T-cell (primary cell): ENCODE results near the gene ARFGAP2. TPM values are rescaled to one million over a fixed set of nuclear protein-coding genes. Genes with fewer than 3 reads are reported as not detected.

Source experiments
- ATAC-seq, 4 experiments: fragments of 200-7000 bp in 3 of 4; fragments of 150-1000 bp in 1 of 4; cut with Tn5 transposase; replicated peaks in 1 of 4; 1 replicate in 3 of 4; 2 replicates in 1 of 4; pipeline ENCODE4 v1.10.0; 2021; ENCODE audit warnings: moderate library complexity in 3 of 4, mild to moderate bottlenecking in 2 of 4, moderate number of reproducible peaks in 1 of 4
- CTCF ChIA-PET, 2 donors: fragments of 300-600 bp; sonication (Branson Sonifier 250); formaldehyde crosslinking; loops; one replicate each; lab custom pipeline; 2022; ENCODE audit warnings: antibody characterized with exemption in 2 of 2; lab: Charles Lee
- POLR2A ChIA-PET, 2 donors: fragments of 300-600 bp; sonication (Branson Sonifier 250); formaldehyde crosslinking; loops; one replicate each; lab custom pipeline; 2022; ENCODE audit warnings: antibody characterized with exemption in 2 of 2; lab: Charles Lee
- DNase-seq, 35 experiments: peaks; one replicate each; pipeline versions ENCODE4 v3.0.0 to v3.0.0-alpha.2; 2013 to 2023
- H3K27ac ChIP-seq: one replicate; pipeline ENCODE4 v1.5.1; 2013; ENCODE audit warnings: low read length
- H3K27me3 ChIP-seq, 2 experiments: replicated peaks in 1 of 2; 1 replicate in 1 of 2; 2 replicates in 1 of 2; pipeline versions ENCODE4 v1.6.1 to v1.7.0; 2013; ENCODE audit warnings: low read length in 1 of 2, mixed read lengths in 1 of 2; ENCODE audit not compliant: control insufficient read depth in 2 of 2, insufficient read depth in 2 of 2; ENCODE audit errors: extremely low read depth in 1 of 2
- H3K36me3 ChIP-seq, 2 donors: 1 replicate in 1 of 2; 2 replicates in 1 of 2; pipeline versions ENCODE4 v1.6.1 to v1.7.0; 2013; ENCODE audit warnings: low read length in 1 of 2; ENCODE audit not compliant: control insufficient read depth in 2 of 2, insufficient read depth in 1 of 2; ENCODE audit errors: extremely low read depth in 1 of 2
- H3K4me1 ChIP-seq, 2 experiments: 1 replicate in 1 of 2; 2 replicates in 1 of 2; pipeline versions ENCODE4 v1.6.1 to v1.7.0; 2013; ENCODE audit warnings: low read length in 2 of 2, mixed read lengths in 1 of 2; ENCODE audit not compliant: insufficient read depth in 2 of 2, control insufficient read depth in 1 of 2; ENCODE audit errors: extremely low read depth in 1 of 2
- H3K4me3 ChIP-seq, 2 donors: 1 replicate in 1 of 2; 2 replicates in 1 of 2; pipeline versions ENCODE4 v1.5.1 to v1.7.0; 2013; ENCODE audit warnings: mild to moderate bottlenecking in 2 of 2, low read length in 1 of 2, moderate library complexity in 1 of 2; ENCODE audit not compliant: control insufficient read depth in 1 of 2; ENCODE audit errors: extremely low read depth in 1 of 2
- H3K9me3 ChIP-seq: 2 replicates; pipeline ENCODE4 v1.7.0; 2013
- H3K27ac Mint-ChIP-seq, 2 donors: one replicate each; pipeline ENCODE4 v1.8.0; 2020 to 2021; ENCODE audit warnings: mild to moderate bottlenecking in 2 of 2, mixed read lengths in 2 of 2
- H3K27me3 Mint-ChIP-seq, 2 donors: one replicate each; pipeline ENCODE4 v1.8.0; 2021 to 2022; ENCODE audit warnings: mixed read lengths in 2 of 2
- H3K36me3 Mint-ChIP-seq: one replicate; pipeline ENCODE4 v1.8.0; 2021; ENCODE audit warnings: mixed read lengths
- H3K4me1 Mint-ChIP-seq, 3 donors: one replicate each; pipeline ENCODE4 v1.8.0; 2020 to 2022; ENCODE audit warnings: mixed read lengths in 3 of 3, mild to moderate bottlenecking in 1 of 3
- H3K4me3 Mint-ChIP-seq, 3 donors: one replicate each; pipeline ENCODE4 v1.8.0; 2020 to 2022; ENCODE audit warnings: mild to moderate bottlenecking in 3 of 3, mixed read lengths in 3 of 3, moderate library complexity in 3 of 3
- H3K9me3 Mint-ChIP-seq, 3 donors: one replicate each; pipeline ENCODE4 v1.8.0; 2020 to 2022; ENCODE audit warnings: mixed read lengths in 3 of 3
- WGBS: methylation state at CpG from one replicate; pipeline ENCODE4 v1.1.5; 2013; ENCODE audit warnings: missing lambda C conversion rate; ENCODE audit not compliant: insufficient coverage; 5-methylcytosine and 5-hydroxymethylcytosine counted together
- total RNA-seq, 35 experiments: library from RNA in 6 of 35; stranded (reverse) in 6 of 35; fragments of 120-200 nt in 1 of 35; gene quantifications; one replicate each; pipeline versions ENCODE4 v1.2.1 to v1.2.4 and lab custom pipeline; 2013 to 2026

The ARFGAP2 gene
- total RNA-seq, 5 donors from 2014 or later (not counting 1 experiment from before 2014, with no cell fraction given): 145 to 188 (median 160) TPM

DNA sequence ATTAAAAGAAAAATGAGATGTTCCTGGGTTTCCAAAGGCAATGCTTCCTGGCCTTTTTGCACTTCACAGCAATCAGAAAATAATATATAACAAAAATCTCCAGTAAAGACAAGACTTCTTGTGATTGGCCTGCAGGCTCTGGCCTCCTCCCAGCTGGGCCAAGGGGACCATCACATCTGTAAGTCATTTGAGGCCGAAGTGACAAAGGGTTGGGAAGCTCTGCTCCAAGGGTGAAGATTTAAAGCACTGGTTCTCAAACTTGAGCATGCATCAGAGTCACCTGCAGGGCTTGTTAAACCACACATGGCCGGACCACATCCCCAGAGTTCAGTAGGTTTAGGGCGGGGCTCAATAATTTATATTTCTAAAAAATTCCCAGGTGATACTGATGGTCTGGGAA, 32.1 kb downstream of the ARFGAP2 start:
- no peak overlapping the region for H3K27ac Mint-ChIP-seq

DNA sequence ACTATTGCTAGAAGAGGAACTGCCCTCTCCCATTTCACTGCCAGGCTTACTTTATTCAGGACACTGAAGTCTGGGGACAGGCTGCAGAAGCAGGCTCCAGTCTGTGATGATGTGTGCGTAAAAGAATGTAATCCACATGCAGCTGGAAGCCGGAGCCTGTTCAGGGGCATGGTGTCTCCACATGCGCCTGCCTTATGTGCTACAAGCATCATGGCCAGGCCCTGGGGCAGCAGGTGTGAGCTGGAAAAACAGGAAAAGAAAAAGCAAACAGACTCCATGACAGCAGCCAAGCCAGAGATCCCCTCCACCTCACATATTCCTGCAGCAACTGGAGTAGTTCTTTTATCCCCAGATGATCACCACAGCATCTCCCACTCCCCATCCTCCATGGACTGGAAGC, 33.4 kb downstream of the ARFGAP2 start:
- H3K27ac Mint-ChIP-seq: no peak overlapping the region
- no peaks in the 10 kb centered on the region for H3K27me3 ChIP-seq
- ATAC-seq (no peak), DNase-seq (no peak)
- no peak overlapping the region for H3K4me3 Mint-ChIP-seq
- H3K4me1 Mint-ChIP-seq: peaks cover 0 to 2% (median 0%) of the 10 kb centered on the region in 3 donors
- H3K36me3 Mint-ChIP-seq: peaks cover 18% of the 10 kb centered on the region
- no peaks in the 10 kb centered on the region for H3K27me3 Mint-ChIP-seq
- no peaks in the 10 kb centered on the region for H3K36me3 ChIP-seq
- ChIA-PET CTCF (no interaction called here), POLR2A (no interaction called here)
- no peaks in the 10 kb centered on the region for H3K4me1 ChIP-seq
- no peaks in the 10 kb centered on the region for H3K9me3 Mint-ChIP-seq
- 94% methylated on average over 3 of the region's 3 CpGs for WGBS
- H3K9me3 ChIP-seq: no peaks in the 10 kb centered on the region
- H3K27ac ChIP-seq: no peak overlapping the region
- H3K4me3 ChIP-seq: no peak overlapping the region

More for the DNA sequence above, 32.1 kb downstream of the ARFGAP2 start:
- Mint-ChIP-seq H3K9me3 (no peaks in the 10 kb centered on the region), H3K4me3 (no peak overlapping the region), H3K27me3 (no peaks in the 10 kb centered on the region), H3K4me1 (no peaks in the 10 kb centered on the region), H3K36me3 (peaks cover 17% of the 10 kb centered on the region)
- CTCF ChIA-PET: no interaction called here
- Histone ChIP-seq H3K4me1 (no peaks in the 10 kb centered on the region), H3K9me3 (no peaks in the 10 kb centered on the region), H3K36me3 (no peaks in the 10 kb centered on the region), H3K27ac (no peak overlapping the region), H3K27me3 (no peaks in the 10 kb centered on the region), H3K4me3 (no peak overlapping the region)
- ATAC-seq (no peak), DNase-seq (no peak)
- WGBS: 86% methylated on average over 1 of the region's 3 CpGs
- POLR2A ChIA-PET: no interaction called here

DNA sequence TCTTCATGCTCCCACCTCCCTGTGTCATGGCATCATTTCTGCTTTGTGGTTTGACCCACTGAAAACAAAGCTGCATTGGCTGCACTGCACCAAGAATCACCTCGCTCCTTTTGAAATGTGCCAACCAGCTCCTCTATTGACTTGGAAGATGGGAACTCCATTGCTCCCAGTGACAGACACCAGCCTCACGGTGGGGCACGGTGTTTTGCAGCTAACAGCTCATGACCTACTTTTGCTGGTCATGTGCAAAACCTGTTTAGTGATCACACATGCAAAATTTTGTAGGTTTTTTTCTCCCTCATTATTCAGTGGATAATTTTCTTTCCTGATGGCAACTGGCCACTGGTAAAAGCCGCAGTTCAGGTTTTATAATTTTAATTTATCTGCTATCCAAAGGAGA, 36.8 kb downstream of the ARFGAP2 start:
- CTCF ChIA-PET: interaction anchor here (0.6 to 0.7 kb wide), 2 partner anchors 11 to 777 kb away, joined by 3 to 4 read pairs; no protein-coding TSS in a partner anchor
- Mint-ChIP-seq H3K4me3 (no peak overlapping the region), H3K27ac (no peak overlapping the region), H3K4me1 (peaks cover 0 to 2% (median 0%) of the 10 kb centered on the region in 3 donors), H3K27me3 (no peaks in the 10 kb centered on the region), H3K9me3 (no peaks in the 10 kb centered on the region), H3K36me3 (peaks cover 22% of the 10 kb centered on the region)
- no peak for ATAC-seq
- WGBS: 90% methylated on average over 3 of the region's 4 CpGs
- Histone ChIP-seq H3K9me3 (no peaks in the 10 kb centered on the region), H3K36me3 (no peaks in the 10 kb centered on the region), H3K27me3 (no peaks in the 10 kb centered on the region), H3K27ac (no peak overlapping the region), H3K4me3 (no peak overlapping the region), H3K4me1 (no peaks in the 10 kb centered on the region)
- POLR2A ChIA-PET: no interaction called here
- DNase-seq: no peak

DNA sequence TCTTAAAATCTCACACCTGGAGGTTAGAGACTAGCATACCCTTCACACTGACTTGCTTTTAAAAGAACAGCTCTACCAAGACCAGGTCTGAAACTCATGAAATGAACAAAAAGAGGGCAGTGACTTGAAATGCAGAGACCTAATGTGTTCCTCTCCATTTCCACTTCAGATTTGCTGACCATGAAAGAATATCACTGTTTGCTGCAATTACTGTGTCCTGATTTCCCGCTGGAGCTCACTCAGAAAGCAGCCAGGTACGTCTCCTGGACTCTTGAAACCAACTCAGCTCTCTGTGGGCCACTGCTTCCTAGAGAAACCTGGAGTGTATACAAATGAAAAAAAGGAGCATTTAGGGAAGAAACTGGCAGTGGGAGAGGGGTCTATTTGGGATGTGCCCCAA, 39.2 kb downstream of the ARFGAP2 start:
- Histone ChIP-seq H3K4me3 (no peak overlapping the region), H3K36me3 (no peaks in the 10 kb centered on the region), H3K27me3 (no peaks in the 10 kb centered on the region), H3K27ac (no peak overlapping the region), H3K9me3 (no peaks in the 10 kb centered on the region), H3K4me1 (no peaks in the 10 kb centered on the region)
- ATAC-seq (no peak), DNase-seq (no peak)
- WGBS: 94% methylated on average over 2 of the region's 2 CpGs
- Mint-ChIP-seq H3K27ac (no peak overlapping the region), H3K36me3 (peaks cover 18% of the 10 kb centered on the region), H3K9me3 (no peaks in the 10 kb centered on the region), H3K4me1 (peaks cover 0 to 2% (median 0%) of the 10 kb centered on the region in 3 donors), H3K27me3 (no peaks in the 10 kb centered on the region), H3K4me3 (no peak overlapping the region)
- POLR2A ChIA-PET: no interaction called here
- CTCF ChIA-PET: no interaction called here

DNA sequence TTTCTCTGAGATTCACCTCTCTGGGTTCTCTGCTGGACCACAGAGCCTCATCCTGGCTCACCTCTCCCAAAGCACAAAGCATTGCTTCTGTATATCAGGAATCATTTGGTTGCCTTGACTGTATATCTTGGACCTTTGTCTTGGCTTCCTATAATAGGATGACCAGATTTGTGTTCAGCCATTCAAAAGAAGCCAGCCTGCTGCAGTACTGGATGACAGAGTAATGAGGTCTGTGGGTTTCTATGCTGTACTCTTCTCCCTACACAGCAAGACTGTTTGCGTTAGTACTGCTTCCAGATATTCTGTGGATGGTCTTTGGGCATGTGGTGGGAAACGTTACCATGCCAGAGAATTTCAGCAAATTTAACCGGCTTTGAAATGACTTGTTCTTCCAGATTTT, 39.8 kb downstream of the ARFGAP2 start:
- DNase-seq: no peak
- H3K27me3 ChIP-seq: no peaks in the 10 kb centered on the region
- WGBS: no CpG with 5 or more reads among the region's 3 CpGs
- no peak overlapping the region for H3K4me3 ChIP-seq
- no peaks in the 10 kb centered on the region for H3K9me3 ChIP-seq
- no peaks in the 10 kb centered on the region for H3K36me3 ChIP-seq
- ChIA-PET POLR2A (no interaction called here), CTCF (no interaction called here)
- ATAC-seq: no peak
- Mint-ChIP-seq H3K27me3 (no peaks in the 10 kb centered on the region), H3K27ac (no peak overlapping the region), H3K36me3 (peaks cover 15% of the 10 kb centered on the region), H3K9me3 (no peaks in the 10 kb centered on the region), H3K4me1 (peaks cover 0 to 2% (median 0%) of the 10 kb centered on the region in 3 donors), H3K4me3 (no peak overlapping the region)
- no peak overlapping the region for H3K27ac ChIP-seq
- no peaks in the 10 kb centered on the region for H3K4me1 ChIP-seq

DNA sequence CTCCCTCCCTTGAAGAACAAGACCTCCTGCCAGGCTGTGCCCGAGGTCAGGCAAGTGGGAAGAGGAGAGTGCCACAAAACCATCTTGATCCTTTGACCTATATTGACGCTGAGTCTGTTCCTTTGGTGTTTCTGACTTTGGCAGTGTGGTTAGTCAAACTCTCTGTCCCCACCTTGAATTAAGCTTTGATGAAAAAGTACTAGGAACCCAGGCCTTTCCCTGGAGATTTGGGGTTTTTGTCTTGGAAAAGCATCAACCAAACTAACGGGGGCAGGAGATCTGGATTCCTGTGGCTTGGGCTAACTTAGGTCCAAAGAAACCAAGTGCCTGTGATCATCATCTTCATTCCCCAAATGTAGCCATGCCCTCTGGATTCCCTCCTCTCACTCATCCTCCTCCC, 40.4 kb downstream of the ARFGAP2 start:
- H3K27me3 ChIP-seq: no peaks in the 10 kb centered on the region
- no peaks in the 10 kb centered on the region for H3K9me3 ChIP-seq
- no peaks in the 10 kb centered on the region for H3K9me3 Mint-ChIP-seq
- ChIA-PET POLR2A (no interaction called here), CTCF (no interaction called here)
- ATAC-seq (no peak), DNase-seq (no peak)
- WGBS: 73% methylated on average over 2 of the region's 3 CpGs
- peaks cover 15% of the 10 kb centered on the region for H3K36me3 Mint-ChIP-seq
- no peaks in the 10 kb centered on the region for H3K36me3 ChIP-seq
- H3K4me1 ChIP-seq: no peaks in the 10 kb centered on the region
- H3K27me3 Mint-ChIP-seq: no peaks in the 10 kb centered on the region
- H3K4me1 Mint-ChIP-seq: peaks cover 0 to 2% (median 0%) of the 10 kb centered on the region in 3 donors
- H3K27ac Mint-ChIP-seq: no peak overlapping the region
- H3K4me3 ChIP-seq: no peak overlapping the region
- no peak overlapping the region for H3K27ac ChIP-seq
- H3K4me3 Mint-ChIP-seq: no peak overlapping the region

DNA sequence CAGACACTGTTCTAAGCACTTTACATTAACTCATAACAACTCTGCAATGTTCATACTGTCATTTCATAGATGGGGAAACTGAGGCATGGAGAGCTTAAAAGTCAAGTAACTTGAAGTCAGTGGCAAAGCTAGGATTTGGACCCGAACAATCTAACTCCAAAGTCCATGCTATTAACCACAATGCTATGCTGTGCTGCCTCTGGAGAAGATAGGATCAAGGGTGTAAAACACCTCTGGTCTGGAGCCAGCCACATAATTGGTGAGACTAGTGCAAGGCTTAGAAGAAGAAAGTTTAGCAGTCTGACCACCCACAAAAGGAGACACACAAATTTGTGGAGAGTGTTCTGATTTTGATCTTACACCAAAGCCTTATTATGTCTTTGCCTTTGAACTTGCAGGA, 43.7 kb downstream of the ARFGAP2 start:
- Histone ChIP-seq H3K9me3 (no peaks in the 10 kb centered on the region), H3K27me3 (no peaks in the 10 kb centered on the region), H3K36me3 (no peaks in the 10 kb centered on the region), H3K27ac (no peak overlapping the region), H3K4me3 (no peak overlapping the region), H3K4me1 (no peaks in the 10 kb centered on the region)
- ATAC-seq (no peak), DNase-seq (no peak)
- no CpG with 5 or more reads among the region's 1 CpG for WGBS
- H3K4me1 Mint-ChIP-seq: no peaks in the 10 kb centered on the region
- no peak overlapping the region for H3K4me3 Mint-ChIP-seq
- no peaks in the 10 kb centered on the region for H3K27me3 Mint-ChIP-seq
- no peak overlapping the region for H3K27ac Mint-ChIP-seq
- H3K9me3 Mint-ChIP-seq: no peaks in the 10 kb centered on the region
- ChIA-PET POLR2A (no interaction called here), CTCF (interaction anchor here in 1 of 2 donors (0.6 kb wide), 1 partner anchor 30 kb away, joined by 3 read pairs; no protein-coding TSS in a partner anchor)
- H3K36me3 Mint-ChIP-seq: peaks cover 8% of the 10 kb centered on the region
